SHP77 (cell line): ENCODE results near the gene IL25.
"Not testable (repeated sequence)": the region's sequence is repeated elsewhere in the genome, so short reads cannot be mapped to it uniquely, and the experiment has no call there.

Source experiments
- DNase-seq, 2 experiments: peaks; one replicate each; lab custom pipeline; 2025; lab: John Stamatoyannopoulos, UW

IL25 gene

GRCh38 chr14:23372509-23372908 is at the start of gene IL25:
TSS of gene IL25 (plus strand) at chr14:23372809.
- DNase-seq: no peak

- no peak for DNase-seq
Measured at GRCh38 chr14:23323838-23324454, 48.7 kb upstream of the IL25 start.

- DNase-seq: no peak
Measured at GRCh38 chr14:23324455-23324846, 48.2 kb upstream of the IL25 start.

- no peak for DNase-seq
Measured at GRCh38 chr14:23324993-23325392, 47.6 kb upstream of the IL25 start.

GRCh38 chr14:23325746-23326145 is 46.9 kb upstream of the IL25 start:
- not testable (repeated sequence) for DNase-seq

- DNase-seq: no peak
Measured at GRCh38 chr14:23326491-23327332, 45.9 kb upstream of the IL25 start.

GRCh38 chr14:23327947-23328744 is 44.5 kb upstream of the IL25 start:
- peak; percentile 76 for DNase-seq

GRCh38 chr14:23335623-23336022 is 37.0 kb upstream of the IL25 start:
- DNase-seq: no peak

- no peak for DNase-seq
Measured at GRCh38 chr14:23339506-23340268, 32.9 kb upstream of the IL25 start.

- no peak for DNase-seq
Measured at GRCh38 chr14:23344481-23344880, 28.1 kb upstream of the IL25 start.

GRCh38 chr14:23345987-23346692 is 26.5 kb upstream of the IL25 start:
- no peak for DNase-seq

- DNase-seq: no peak
Measured at GRCh38 chr14:23346693-23347405, 25.8 kb upstream of the IL25 start.

GRCh38 chr14:23347406-23348296 is 25.0 kb upstream of the IL25 start:
- no peak for DNase-seq

- DNase-seq: no peak
Measured at GRCh38 chr14:23348297-23348655, 24.3 kb upstream of the IL25 start.

- DNase-seq: no peak
Measured at GRCh38 chr14:23349156-23349845, 23.3 kb upstream of the IL25 start.

- DNase-seq: no peak
Measured at GRCh38 chr14:23351681-23352505, 20.7 kb upstream of the IL25 start.

- no peak for DNase-seq
Measured at GRCh38 chr14:23352506-23353432, 19.8 kb upstream of the IL25 start, which contains the start of gene SLC22A17. TSS of gene SLC22A17 (minus strand) at chr14:23352887.
